GM12878 (cell line): ENCODE measurements around the gene TAAR2. TPM values are rescaled to one million over a fixed set of nuclear protein-coding genes. Genes with fewer than 3 reads are reported as not detected.

Experiments
- ATAC-seq: fragments of 200-7000 bp; cut with Tn5 transposase; 3 replicates; pipeline ENCODE4 v1.9.1; 2020; ENCODE audit warnings: mild to moderate bottlenecking, moderate library complexity
- BruUV-seq: library from RNA; stranded (reverse); fragments of 400-500 nt; replicated peaks from 2 replicates; lab custom pipeline; 2021; lab: Mats Ljungman, UMichigan
- CTCF ChIA-PET: fragments of 300-600 bp; sonication (Branson Sonifier 250); formaldehyde crosslinking; extraction: SDS; loops from one replicate; lab custom pipeline; 2021; ENCODE audit warnings: inconsistent platforms; lab: Yijun Ruan, JAX
- POLR2A ChIA-PET: fragments of 350-600 bp; formaldehyde crosslinking; extraction: SDS; loops from one replicate; lab custom pipeline; 2021; ENCODE audit warnings: inconsistent platforms; lab: Charles Lee
- RAD21 ChIA-PET: fragments of 300-600 bp; sonication (Branson Sonifier 250); formaldehyde crosslinking; loops from one replicate; lab custom pipeline; 2023; ENCODE audit warnings: antibody characterized with exemption; ENCODE audit not compliant: unreplicated experiment; lab: Charles Lee
- SMC1A ChIA-PET: fragments of 300-600 bp; sonication (Branson Sonifier 250); formaldehyde crosslinking; loops from one replicate; lab custom pipeline; 2023; ENCODE audit not compliant: unreplicated experiment, uncharacterized antibody; lab: Charles Lee
- DNase-seq: peaks from one replicate; pipeline ENCODE4 v3.0.0-alpha.2; 2011; ENCODE audit warnings: low read depth, low spot score
- FAIRE-seq: peaks from 3 replicates; lab custom pipeline; 2011; peaks lifted over from hg19 to GRCh38; lab: Jason Lieb, UNC
- H2AFZ ChIP-seq: 2 replicates; pipeline ENCODE4 v1.6.0; 2011; ENCODE audit warnings: low read depth, low read length, control low read depth; ENCODE audit not compliant: control insufficient read depth
- H3K27ac ChIP-seq: 2 replicates; pipeline ENCODE4 v1.5.1; 2011; ENCODE audit warnings: control low read depth; ENCODE audit not compliant: control insufficient read depth, insufficient read depth
- H3K27me3 ChIP-seq, 2 experiments: replicated peaks in 1 of 2; 2 replicates each; pipeline versions ENCODE4 v1.6.0 to v1.6.1; 2011; ENCODE audit warnings: low read length in 1 of 2; ENCODE audit not compliant: control insufficient read depth in 2 of 2, insufficient read depth in 2 of 2
- H3K36me3 ChIP-seq, 2 experiments: 2 replicates each; pipeline ENCODE4 v1.5.1; 2011; ENCODE audit warnings: low read length in 1 of 2; ENCODE audit not compliant: control insufficient read depth in 2 of 2, insufficient read depth in 2 of 2
- H3K4me1 ChIP-seq: 2 replicates; pipeline ENCODE4 v1.6.1; 2011; ENCODE audit warnings: mild to moderate bottlenecking, low read length, moderate library complexity, mixed read lengths; ENCODE audit not compliant: control insufficient read depth, insufficient read depth
- H3K4me2 ChIP-seq: 2 replicates; pipeline ENCODE4 v1.6.0; 2011; ENCODE audit warnings: control low read depth; ENCODE audit not compliant: control insufficient read depth, insufficient read depth
- H3K4me3 ChIP-seq: fragments of 200-600 bp; sonication (generic); 2 replicates; pipeline ENCODE4 v1.5.1; 2016
- H3K79me2 ChIP-seq: 2 replicates; pipeline ENCODE4 v1.6.0; 2011; ENCODE audit warnings: low read length; ENCODE audit not compliant: control insufficient read depth, insufficient read depth
- H3K9ac ChIP-seq: 2 replicates; pipeline ENCODE4 v1.8.0; 2011; ENCODE audit warnings: low read length, control low read depth, mixed read lengths; ENCODE audit not compliant: control insufficient read depth, insufficient read depth
- H3K9me3 ChIP-seq: replicated peaks from 3 replicates; pipeline ENCODE4 v1.5.1; 2011; ENCODE audit warnings: mild to moderate bottlenecking, low read length; ENCODE audit not compliant: control insufficient read depth, insufficient read depth
- H4K20me1 ChIP-seq: 2 replicates; pipeline ENCODE4 v1.6.0; 2011; ENCODE audit not compliant: control insufficient read depth, insufficient read depth
- SRF ChIP-seq, 2 experiments: IDR thresholded peaks; 2 replicates each; pipeline ENCODE4 v1.6.1; 2011; ENCODE audit warnings: low read depth in 2 of 2, low read length in 2 of 2, mild to moderate bottlenecking in 1 of 2, moderate library complexity in 1 of 2
- ZNF24 ChIP-seq: fragments of 450-650 bp; IDR thresholded peaks from 2 replicates; pipeline ENCODE4 v1.6.1; 2017; ENCODE audit warnings: antibody characterized with exemption, mild to moderate bottlenecking
- ZNF622 ChIP-seq: fragments of 450-650 bp; IDR thresholded peaks from 2 replicates; pipeline ENCODE4 v1.6.1; 2017; ENCODE audit warnings: mild to moderate bottlenecking, inconsistent platforms
- WGBS: methylation state at CpG from one replicate; pipeline ENCODE4 v1.1.6; 2016; ENCODE audit warnings: low lambda C conversion rate; ENCODE audit not compliant: insufficient replicate concordance, insufficient coverage; ENCODE audit errors: missing lambda C conversion rate; 5-methylcytosine and 5-hydroxymethylcytosine counted together
- in situ Hi-C: fragments of 300-500 bp; cut with MboI; formaldehyde crosslinking; loops from 9 replicates; pipeline ENCODE4 v1.14.3; 2018; ENCODE audit warnings: mixed read lengths
- intact Hi-C: fragments of 100-400 bp; cut with micrococcal nuclease; formaldehyde crosslinking; loops from one replicate; pipeline ENCODE4 v1.14.2; 2022; ENCODE audit not compliant: unreplicated experiment
- polyA plus RNA-seq, 11 experiments: library from polyadenylated mRNA; depleted of rRNA in 4 of 11; unstranded in 6 of 11; stranded (reverse) in 5 of 11; fragments of >200 nt; fragmentation: Nextera tagmentation in 4 of 11; fragmentation: Illumina TruSeq in 1 of 11; extraction: Ambion mirVana in 4 of 11; extraction: Trizol in 1 of 11; gene quantifications; 1 replicate in 1 of 11; 2 replicates in 10 of 11; pipeline versions ENCODE4 v1.2.1 to v1.2.3, GENCODE V29; 2011 to 2016; ENCODE audit warnings: inconsistent platforms in 2 of 11, missing spikeins in 2 of 11, low read depth in 1 of 11
- total RNA-seq, 4 experiments: library from RNA; depleted of rRNA in 3 of 4; stranded (reverse); fragments of >200 nt in 3 of 4; fragmentation: Illumina TruSeq in 1 of 4; extraction: Trizol in 1 of 4; gene quantifications; 2 replicates each; pipeline versions ENCODE4 v1.2.1 to v1.2.3, GENCODE V29; 2013 to 2021
- TF ChIP-seq, protein P1 (sequence below): fragments of 450-650 bp; IDR thresholded peaks from 2 replicates; pipeline ENCODE4 v1.6.1; 2016; ENCODE audit warnings: mild to moderate bottlenecking
- TF ChIP-seq, protein P2 (sequence below): IDR thresholded peaks from 2 replicates; pipeline ENCODE4 v1.6.1; 2011; ENCODE audit warnings: borderline replicate concordance, low read depth, mild to moderate bottlenecking, moderate library complexity, mixed read lengths, low read length; ENCODE audit not compliant: insufficient read depth; ENCODE audit errors: extremely low read length
- TF ChIP-seq, protein P3 (sequence below): IDR thresholded peaks from 2 replicates; pipeline ENCODE4 v1.6.1; 2011; ENCODE audit warnings: low read depth, low read length, improper control_type of control experiment, borderline replicate concordance
- TF ChIP-seq, protein P4 (sequence below): fragments of 450-650 bp; IDR thresholded peaks from 2 replicates; pipeline ENCODE4 v1.6.1; 2017; ENCODE audit warnings: low read depth, mild to moderate bottlenecking, moderate library complexity

TAAR2 gene
- total and polyA plus RNA-seq, 10 of the 15 experiments (the other 5 are each of a cell fraction or from before 2014, with no cell fraction given) = not detected

DNA sequence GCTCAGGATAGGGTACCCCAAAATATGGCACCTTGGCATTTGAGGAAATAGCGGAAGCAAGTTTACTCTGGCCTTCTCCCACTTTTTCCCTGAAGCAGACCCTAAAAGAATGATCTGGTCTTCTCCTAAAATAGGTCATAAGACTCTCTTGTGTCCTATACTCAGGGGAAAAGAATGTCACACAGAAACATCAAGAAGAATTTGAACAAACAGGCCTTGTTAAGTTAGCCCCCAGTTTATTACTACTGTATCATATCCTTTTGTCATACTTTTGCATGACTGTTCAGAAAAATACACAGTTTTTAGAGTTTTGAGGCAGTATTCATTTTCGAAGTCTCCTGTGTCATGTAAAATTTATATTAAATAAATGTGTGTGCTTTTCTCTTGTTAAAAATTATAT lies 12.5 kb downstream of the TAAR2 start:
- Histone ChIP-seq H3K4me3 (no peak overlapping the region), H3K27me3 (no peaks in the 10 kb centered on the region), H3K4me2 (no peak overlapping the region), H3K9ac (no peak overlapping the region), H3K27ac (no peak overlapping the region), H3K4me1 (no peaks in the 10 kb centered on the region), H3K9me3 (no peaks in the 10 kb centered on the region), H3K79me2 (no peaks in the 10 kb centered on the region), H4K20me1 (no peaks in the 10 kb centered on the region), H3K36me3 (no peaks in the 10 kb centered on the region), H2AFZ (no peak overlapping the region)
- no peak for ATAC-seq
- ChIA-PET SMC1A (no interaction called here), POLR2A (no interaction called here), RAD21 (no interaction called here), CTCF (no interaction called here)
- DNase-seq = no peak
- intact Hi-C loops (no loop called here), in situ Hi-C loops (no loop called here)
- WGBS = 27% methylated on average over 2 of the region's 2 CpGs
- TF ChIP-seq, protein P1, sequence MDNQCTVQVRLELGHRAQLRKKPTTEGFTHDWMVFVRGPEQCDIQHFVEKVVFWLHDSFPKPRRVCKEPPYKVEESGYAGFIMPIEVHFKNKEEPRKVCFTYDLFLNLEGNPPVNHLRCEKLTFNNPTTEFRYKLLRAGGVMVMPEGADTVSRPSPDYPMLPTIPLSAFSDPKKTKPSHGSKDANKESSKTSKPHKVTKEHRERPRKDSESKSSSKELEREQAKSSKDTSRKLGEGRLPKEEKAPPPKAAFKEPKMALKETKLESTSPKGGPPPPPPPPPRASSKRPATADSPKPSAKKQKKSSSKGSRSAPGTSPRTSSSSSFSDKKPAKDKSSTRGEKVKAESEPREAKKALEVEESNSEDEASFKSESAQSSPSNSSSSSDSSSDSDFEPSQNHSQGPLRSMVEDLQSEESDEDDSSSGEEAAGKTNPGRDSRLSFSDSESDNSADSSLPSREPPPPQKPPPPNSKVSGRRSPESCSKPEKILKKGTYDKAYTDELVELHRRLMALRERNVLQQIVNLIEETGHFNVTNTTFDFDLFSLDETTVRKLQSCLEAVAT = no peak
- TF ChIP-seq, protein P2, sequence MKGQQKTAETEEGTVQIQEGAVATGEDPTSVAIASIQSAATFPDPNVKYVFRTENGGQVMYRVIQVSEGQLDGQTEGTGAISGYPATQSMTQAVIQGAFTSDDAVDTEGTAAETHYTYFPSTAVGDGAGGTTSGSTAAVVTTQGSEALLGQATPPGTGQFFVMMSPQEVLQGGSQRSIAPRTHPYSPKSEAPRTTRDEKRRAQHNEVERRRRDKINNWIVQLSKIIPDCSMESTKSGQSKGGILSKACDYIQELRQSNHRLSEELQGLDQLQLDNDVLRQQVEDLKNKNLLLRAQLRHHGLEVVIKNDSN = no peak
- TF ChIP-seq, protein P3, sequence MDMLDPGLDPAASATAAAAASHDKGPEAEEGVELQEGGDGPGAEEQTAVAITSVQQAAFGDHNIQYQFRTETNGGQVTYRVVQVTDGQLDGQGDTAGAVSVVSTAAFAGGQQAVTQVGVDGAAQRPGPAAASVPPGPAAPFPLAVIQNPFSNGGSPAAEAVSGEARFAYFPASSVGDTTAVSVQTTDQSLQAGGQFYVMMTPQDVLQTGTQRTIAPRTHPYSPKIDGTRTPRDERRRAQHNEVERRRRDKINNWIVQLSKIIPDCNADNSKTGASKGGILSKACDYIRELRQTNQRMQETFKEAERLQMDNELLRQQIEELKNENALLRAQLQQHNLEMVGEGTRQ = no peak
- TF ChIP-seq ZNF622 (no peak), ZNF24 (no peak), SRF (IDR thresholded peaks at IDR 0.05; ENCODE audit: low read depth in 2 of 2, low read length in 2 of 2) (no peak)
- TF ChIP-seq, protein P4, sequence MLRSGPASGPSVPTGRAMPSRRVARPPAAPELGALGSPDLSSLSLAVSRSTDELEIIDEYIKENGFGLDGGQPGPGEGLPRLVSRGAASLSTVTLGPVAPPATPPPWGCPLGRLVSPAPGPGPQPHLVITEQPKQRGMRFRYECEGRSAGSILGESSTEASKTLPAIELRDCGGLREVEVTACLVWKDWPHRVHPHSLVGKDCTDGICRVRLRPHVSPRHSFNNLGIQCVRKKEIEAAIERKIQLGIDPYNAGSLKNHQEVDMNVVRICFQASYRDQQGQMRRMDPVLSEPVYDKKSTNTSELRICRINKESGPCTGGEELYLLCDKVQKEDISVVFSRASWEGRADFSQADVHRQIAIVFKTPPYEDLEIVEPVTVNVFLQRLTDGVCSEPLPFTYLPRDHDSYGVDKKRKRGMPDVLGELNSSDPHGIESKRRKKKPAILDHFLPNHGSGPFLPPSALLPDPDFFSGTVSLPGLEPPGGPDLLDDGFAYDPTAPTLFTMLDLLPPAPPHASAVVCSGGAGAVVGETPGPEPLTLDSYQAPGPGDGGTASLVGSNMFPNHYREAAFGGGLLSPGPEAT = no peak
- no TSS peak for BruUV-seq
- no peak for FAIRE-seq
